GM19240 (cell line): Measurements from ENCODE around the gene UAP1L1.
"Not testable (repeated sequence)": the region's sequence is repeated elsewhere in the genome, so short reads cannot be mapped to it uniquely, and the experiment has no call there.

Experiments
- DNase-seq: peaks from one replicate; pipeline ENCODE4 v3.0.0; 2011; ENCODE audit warnings: low spot score; ENCODE audit not compliant: insufficient read length

Gene UAP1L1

DNA sequence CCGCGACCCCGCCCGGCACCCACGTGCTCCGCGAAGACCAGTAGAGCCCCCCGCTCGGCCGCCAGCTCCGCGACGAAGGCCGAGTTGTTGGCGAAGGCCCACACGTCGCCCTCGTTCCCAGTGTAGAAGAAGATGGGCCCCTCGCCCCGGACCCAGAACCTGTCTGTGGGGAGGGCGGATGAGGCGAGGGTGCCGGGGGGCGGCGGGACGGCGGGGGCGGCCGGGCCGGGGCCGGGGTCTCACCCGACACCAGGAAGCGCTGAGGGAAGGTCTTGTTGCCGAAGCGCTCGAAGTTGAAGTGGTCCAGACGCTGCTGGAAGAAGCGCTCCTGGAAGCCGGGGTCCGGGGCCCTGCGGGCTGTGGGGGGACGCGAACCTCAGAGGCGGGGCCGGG is 36.9 kb downstream of the UAP1L1 start:
- no peak for DNase-seq

DNA sequence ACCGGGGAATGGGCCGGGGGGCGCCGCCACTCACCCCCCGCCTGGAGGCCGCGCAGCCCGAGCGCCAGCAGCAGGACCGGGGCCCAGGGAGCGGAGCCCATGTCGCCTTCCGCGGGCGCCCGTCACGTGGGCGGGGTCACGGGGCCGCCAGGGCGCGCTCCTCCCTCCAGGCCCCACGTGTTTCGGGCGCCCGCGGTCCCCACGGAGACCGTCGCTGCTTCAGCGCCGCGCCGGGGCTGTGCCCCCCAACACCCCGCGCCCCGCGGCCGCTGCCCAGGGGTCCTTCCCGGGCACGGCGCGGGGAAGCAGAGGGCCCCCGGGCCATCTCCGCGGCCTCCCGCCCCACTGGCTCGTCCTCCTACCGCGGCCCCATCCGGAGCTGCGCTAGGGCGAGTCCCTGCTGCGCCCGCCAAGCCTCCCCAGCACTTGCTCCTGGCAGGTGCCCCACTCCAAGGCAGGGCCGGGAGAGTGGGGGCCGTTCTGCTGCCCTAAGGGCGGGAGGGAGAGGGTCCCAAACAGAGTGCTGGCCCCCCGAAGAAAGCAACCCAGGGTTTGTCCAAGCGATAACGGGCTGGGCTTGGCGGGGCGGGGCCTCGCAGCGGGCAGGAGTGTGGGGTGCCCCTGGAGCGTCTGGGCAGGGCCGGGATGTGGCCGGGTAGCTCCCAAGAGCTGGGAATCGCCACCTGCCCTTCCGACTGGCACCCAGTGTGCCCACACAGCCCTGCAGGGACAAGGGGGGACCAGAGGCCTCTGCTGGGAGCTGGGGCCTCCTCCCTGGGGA is 37.5 kb downstream of the UAP1L1 start, which contains the start of gene DPP7:
Gene DPP7 (minus strand): TSS at position 121 of the 781 bp plus-strand sequence. CDS start 20 bp downstream, at position 101.
- DNase-seq = peak; percentile 86

DNA sequence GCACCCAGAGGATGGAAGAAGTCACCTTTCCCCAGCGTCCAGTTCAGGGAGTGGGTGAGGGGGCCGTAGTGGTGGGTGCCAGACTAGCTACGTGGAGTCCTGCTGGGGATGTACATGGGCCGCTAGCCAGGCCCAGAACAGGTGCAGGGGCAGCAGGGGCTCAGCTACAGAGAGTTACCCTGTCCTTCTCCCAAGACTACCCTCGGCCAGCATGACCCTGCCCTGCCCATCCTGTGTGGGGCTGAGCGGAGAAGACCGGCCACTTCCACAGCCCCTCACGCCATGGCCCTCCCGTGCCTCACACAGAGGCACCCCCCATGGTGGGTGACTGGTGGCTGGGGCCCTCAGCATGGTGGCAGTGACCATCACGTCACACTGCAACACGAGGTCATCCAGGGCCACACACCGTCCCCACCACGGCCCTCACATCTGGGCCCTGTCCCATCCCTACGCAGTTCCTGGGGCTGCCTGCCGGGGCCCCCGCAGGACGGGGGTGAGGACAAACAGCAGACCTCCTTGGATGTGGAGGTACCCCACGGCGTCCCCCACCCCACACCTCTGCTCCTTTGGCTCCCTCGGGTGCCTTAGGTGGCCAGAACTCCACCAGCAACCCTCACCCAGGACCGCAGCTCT is 38.2 kb downstream of the UAP1L1 start:
- no peak for DNase-seq

DNA sequence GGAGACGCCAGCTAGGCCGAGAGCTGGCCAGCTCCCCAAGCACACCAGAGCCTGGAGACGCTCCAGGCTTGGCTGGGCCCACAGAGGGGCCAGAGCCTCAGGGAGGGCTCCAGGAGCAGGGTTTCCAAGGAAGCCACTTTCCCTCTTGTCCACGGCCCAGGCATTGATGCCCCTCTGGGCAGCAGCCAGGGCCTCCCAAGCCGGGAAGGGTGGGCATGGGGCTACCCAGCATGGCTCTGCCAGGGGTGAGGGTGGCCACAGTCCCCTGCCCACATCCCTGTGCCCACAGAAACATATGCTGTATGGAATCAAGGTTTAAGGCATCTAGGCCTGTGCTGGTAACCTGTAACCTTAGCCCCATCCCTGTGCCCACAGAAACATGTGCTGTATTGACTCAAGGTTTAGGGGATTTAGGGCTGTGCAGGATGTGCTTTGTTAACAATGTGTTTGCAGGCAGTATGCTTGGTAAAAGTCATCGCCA is 38.8 kb downstream of the UAP1L1 start:
- DNase-seq = no peak

DNA sequence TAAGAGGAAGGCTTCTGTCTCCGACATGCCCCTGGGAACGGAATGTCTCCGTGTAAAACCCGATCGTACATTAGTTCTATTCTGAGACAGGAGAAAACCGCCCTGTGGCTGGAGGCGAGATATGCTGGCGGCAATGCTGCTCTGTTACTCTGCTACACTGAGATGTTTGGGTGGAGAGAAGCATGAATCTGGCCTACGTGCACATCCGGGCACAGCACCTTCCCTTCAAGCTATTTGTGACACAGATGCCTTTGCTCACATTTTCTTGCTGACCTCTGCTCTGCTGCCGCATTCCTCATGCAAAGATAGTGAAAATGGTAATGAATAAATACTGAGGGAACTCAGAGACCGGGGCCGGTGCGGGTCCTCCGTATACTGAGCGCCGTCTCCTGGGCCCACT is 39.4 kb downstream of the UAP1L1 start:
- no peak for DNase-seq

DNA sequence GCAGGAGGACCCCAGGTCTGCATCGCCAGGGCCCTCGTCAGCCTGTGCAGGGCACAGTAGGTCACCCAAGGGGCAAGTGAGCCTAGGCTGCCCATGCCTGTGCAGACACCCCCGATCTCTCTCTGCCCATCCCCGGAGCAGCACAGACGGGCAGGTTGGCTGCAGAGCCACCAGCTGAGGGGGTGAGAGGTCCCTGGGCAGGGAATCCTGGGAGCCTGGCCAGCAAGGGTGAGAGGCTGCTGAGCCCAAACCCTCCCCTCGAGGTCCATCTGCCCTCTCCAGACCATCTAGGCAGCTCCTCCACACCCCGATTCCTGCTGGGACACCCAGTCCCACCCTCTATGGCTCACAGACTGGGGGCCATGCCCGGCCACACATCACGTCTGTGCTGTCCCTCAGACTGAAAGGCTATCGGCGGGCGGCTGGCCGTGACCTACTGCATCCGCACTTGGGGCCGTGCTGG is 40.0 kb downstream of the UAP1L1 start:
- no peak for DNase-seq

DNA sequence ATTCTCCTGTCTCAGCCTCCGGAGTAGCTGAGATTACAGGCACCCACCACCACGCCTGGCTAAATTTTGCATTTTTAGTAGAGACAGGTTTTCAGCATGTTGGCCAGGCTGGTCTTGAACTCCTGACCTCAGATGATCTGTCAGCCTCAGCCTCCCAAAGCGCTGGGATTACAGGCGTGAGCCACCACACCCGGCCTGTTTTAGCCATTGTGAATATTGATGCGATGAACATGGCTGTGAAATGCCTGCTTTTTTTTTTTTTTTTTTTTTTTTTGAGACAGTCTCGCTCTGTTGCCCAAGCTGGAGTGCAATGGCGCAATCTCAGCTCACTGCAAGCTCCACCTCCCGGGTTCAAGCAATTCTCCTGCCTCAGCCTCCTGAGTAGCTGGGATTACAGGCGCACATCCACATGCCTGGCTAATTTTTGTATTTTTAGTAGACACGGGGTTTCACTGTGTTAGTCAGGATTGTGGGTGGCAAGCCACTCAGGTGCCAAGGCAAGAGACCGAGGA is 40.8 kb downstream of the UAP1L1 start:
- not testable (repeated sequence) for DNase-seq

DNA sequence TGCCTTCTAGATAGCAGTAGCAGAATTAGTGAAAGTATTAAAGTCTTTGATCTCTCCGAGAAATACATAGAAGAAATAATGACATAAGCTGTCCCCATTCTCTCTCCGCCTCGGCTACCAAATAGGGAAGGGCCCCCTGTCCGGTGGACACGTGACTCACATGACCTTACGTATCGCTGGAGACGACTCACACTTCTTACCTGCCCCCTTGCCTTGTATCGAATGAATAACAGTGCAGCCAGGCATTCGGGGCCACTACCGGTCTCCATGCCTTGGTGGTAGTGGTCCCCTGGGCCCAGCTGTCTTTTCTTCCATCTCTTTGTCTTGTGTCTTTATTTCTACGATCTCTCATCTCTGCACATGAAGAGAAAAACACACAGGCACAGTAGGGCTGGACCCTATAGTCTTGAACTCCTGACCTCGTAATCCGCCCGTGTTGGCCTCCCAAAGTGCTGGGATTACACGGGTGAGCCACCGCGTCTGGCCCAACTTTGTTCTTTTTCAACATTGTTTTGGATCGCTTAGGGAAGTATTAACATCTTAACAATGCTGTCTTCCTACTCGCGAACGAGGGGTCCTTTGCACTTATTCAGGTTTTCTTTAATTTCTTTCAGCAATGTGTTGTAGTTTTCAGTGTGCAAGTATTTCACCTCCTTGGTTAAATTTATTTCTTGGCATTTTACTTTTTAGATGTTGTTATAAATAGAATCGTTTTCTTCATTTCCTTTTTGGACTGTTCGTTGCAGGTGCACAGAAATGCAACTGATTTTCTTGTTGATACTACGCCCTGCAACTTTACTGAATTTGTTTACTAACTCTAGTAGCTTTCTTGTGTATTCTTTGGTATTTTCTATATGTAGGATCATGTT is 44.8 kb downstream of the UAP1L1 start:
- not testable (repeated sequence) for DNase-seq

DNA sequence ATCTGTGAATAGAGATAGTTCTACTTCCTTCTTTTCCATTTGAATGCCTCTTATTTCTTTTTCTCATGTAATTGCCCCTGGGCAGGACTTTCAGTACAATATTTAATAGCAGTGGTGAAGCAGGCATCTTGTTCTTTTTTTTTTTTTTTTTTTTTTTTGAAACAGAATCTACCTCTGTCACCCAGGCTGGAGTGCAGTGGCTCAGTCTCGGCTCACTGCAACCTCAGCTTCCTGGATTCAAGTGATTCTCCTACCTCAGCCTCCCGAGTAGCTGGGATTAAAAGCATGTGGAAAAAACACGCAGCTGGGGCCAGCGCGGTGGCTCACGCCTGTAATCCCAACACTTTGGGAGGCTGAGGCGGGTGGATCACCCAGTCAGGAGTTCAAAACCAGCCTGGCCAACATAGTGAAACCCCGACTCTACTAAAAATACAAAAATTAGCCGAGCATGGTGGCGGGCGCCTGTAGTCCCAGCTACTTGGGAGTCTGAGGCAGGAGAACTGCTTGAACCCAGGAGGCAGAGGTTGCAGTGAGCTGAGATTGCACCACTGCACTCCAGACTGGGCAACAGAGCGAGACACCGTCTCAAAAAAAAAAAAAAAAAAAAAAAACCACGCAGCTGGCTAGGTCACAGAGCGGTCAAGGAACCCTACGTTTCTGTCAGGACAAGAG is 45.6 kb downstream of the UAP1L1 start:
- not testable (repeated sequence) for DNase-seq

DNA sequence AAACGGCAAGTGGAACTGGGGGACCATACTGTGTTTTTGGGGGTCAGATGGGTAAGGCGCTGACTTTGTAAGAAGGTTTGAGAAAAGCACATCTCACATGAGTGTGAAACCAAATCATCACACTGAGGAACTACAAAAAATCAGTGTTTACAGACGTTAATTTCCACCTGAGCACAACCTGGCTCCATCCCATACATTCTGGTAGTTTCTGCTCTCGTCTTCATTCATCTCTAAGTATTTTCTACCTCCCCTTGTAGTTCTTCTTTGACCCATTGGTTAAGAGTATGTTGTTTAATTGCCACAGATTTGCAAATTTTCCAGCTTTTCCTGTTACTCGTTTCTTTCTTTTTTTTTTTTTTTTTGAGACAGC is 46.1 kb downstream of the UAP1L1 start:
- no peak for DNase-seq

DNA sequence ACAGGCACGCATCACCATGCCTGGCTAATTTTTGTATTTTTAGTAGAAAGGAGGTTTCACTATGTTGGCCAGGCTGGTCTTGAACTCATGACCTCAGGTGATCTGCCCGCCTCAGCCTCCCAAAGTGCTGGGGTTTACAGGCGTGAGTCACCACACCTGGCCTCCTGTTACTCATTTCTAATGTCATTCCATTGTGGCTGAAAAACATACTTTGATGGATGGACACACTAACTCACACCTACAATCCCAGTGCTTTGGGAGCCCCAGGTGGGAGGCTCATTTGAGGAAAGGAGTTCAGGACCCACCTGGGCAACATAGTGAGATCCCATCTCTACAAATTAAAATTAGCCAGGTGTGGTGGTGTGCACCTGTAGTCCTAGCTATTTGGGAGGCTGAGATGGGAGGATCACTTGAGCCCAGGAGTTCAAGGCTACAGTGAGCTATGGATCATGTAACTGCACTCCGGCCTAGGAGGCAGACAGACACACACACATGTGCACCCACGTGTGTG is 46.7 kb downstream of the UAP1L1 start:
- not testable (repeated sequence) for DNase-seq

DNA sequence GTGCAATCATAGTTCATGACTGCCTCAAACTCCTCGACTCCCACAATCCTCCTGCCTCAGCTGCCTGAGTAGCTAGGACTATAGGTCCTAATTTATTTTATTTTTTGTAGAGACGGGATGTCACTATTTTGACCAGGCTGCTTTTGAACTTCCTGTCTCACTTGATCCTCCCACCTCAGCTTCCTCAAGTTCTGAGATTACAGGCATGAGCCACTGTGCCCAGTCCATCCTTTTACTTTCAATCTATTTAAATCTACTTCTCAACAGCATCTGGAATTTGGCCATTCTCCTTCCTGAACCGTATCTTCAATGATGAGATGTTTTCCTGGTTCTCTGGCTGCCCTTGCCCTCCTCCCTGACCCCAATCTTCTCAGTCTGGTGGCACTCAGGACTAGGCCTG is 49.5 kb downstream of the UAP1L1 start:
- DNase-seq = no peak

DNA sequence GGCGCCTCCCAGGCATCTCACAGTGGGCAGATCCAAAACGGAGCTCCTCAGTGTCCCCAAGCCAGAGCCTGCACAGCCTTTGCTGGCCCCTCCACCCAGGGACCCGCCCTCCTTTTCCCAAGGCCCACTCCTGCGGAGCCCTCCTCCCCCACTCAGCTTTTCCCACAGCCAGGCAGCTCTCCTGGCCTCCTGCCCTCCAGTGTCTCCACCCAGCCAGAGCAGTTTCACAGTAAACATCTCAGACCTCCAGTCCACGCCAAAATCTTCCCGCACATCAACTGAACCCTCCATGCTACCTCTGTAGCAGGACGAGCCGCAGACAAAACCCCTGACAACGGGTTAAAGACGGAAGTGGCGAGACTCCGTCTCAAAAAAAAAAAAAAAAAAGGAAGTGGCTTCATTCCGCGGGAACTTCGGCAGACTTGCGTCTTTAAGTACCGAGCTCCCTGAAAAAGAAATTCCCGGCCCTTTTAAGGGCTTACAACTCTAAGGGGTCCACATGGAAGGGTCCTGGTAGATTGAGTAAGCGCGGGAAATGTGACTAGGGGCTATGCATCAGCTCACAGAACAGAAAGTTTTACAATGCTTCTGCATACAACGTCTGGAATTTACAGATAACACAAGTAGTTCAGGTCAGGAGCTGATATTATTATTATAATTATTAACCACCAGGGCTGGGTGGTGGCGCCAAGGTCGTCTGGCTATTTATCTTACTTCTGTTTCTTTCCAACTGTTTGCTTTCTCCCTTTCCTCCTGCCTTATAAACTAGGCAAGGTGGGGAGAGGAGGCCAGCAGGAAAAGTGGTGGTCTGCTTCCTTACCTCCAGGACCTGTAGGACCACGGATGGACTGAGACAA is 50.2 kb downstream of the UAP1L1 start:
- no peak for DNase-seq

DNA sequence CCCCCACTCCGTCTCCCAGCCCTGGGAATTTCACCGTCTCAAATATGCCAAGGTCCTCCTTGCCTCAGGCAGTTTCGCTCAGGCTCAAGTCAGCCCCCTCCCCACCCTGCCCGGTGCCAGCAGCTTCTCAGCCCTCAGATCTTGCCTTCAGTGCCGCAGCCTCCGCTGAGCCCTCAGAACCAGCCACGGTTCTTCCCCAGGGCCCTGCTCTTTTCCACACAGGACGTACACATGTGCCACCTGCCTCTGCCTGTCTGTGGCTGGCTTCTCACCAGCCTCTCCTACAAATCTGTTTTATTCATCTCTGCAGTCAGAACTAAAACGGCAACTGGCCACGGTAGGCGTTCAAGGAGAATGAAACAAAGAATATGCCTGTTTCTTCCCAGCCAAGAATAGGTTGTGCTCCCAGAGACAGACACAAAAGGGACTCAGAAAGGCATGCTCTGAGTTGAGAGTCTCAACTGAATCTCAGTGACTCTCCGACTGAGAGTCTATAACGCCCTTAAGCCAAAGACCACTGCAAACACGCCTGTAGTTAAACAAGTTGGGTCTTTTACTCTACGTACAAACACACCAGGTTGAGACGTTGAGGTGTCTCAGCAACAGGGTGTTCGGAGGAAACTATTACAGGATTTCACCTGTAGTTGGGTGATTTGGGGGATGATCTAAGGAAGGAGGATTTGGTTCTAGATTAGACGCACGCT is 51.0 kb downstream of the UAP1L1 start:
- no peak for DNase-seq

DNA sequence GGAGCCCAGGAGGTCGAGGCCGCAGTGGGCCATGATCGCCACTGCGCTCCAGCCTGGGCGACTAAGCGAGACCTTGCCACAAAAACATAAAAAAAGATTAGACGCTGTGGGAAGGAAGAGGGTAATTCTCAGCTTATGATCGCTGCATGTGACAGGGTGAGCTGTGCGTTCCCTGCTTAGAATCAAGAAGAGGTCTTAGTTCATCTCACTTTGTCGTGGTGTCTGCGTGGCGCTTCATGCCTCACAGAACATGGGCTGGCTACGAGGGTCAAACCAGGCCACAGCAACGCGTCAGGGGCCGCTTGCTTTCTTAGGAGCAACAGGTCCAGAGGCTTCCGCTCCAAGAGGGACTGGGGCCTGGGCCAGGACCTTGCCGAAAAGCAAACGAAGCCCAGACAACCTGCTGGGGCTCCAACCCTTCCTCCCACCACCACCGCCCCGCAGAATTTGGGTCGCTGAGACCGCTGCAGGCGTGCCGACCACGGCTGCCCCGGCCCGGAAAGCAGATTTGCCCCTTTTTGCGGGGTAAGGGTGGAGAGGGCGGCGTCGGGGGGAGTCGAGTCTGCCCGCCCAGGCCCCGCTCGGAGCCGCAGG is 51.6 kb downstream of the UAP1L1 start:
- DNase-seq = no peak

DNA sequence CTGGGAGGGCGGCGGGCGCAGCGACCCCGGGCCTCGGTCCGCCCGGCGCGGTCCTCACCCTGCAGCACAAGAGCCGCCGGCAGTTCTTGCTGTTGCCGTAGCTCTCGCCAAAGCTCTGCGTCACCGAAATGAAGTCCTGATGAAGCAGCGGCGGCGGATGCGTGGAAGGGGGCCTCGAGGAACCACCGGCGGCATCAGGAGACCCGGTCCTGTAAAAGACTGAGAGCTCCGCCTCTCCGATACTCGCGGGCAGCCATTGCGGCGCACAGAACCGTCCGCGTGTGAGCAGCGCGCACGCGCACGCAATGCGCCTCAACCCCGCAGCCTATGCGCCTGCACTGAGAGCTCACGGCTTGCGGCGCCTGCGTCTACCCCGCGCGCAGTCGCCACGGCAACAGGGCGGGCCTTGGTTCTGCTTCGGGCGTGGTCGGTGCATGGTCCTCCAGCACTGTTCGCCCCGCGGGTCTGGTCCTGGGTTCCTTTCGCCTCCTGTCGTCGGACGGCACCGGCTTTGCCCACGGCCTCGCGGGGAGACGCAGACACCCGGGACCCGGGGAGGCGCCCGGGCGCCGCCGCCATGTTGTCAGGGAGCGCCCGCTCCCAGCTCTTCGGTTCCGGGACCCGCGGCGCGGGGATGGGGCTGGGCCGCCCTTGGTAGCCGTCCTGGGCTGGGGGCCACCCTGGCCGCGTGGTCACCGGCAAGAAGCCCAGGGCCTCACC is 52.3 kb downstream of the UAP1L1 start:
- peak; percentile 94 for DNase-seq

DNA sequence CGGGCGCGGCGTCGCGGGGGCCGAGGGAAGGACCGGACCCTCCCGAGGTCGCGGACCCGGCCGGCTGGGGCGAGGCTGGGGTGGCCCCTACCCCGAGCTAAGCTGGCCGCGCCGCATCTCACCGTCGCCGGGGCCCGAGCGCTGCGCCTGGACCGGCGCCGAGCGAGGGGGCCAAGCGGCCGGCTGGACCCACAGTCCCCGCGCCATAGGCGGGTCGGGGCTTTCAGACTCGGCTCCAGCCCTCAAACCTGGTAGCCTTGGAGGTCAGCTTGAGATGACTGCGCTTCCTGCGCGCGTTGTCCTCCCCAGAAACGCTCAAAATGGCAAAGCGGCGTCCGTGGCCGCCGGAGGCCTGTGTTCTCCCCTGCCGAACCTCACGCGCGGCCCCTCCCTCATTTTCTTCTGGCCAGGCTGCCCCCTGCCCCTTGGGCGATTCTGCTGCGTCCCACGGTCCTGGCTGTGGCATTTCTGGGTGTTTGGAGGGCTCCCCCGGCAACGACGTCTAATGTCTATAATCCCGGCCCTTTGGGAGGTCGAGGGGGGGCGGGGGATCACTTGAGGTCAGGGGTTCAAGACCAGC is 52.9 kb downstream of the UAP1L1 start:
- DNase-seq = no peak
